ENCODE results near the gene HPN.

- TF ChIP-seq POLR2AphosphoS5 (IDR thresholded peaks at IDR 0.05; ENCODE audit: low read depth) = no peak
- TF ChIP-seq, protein P1, sequence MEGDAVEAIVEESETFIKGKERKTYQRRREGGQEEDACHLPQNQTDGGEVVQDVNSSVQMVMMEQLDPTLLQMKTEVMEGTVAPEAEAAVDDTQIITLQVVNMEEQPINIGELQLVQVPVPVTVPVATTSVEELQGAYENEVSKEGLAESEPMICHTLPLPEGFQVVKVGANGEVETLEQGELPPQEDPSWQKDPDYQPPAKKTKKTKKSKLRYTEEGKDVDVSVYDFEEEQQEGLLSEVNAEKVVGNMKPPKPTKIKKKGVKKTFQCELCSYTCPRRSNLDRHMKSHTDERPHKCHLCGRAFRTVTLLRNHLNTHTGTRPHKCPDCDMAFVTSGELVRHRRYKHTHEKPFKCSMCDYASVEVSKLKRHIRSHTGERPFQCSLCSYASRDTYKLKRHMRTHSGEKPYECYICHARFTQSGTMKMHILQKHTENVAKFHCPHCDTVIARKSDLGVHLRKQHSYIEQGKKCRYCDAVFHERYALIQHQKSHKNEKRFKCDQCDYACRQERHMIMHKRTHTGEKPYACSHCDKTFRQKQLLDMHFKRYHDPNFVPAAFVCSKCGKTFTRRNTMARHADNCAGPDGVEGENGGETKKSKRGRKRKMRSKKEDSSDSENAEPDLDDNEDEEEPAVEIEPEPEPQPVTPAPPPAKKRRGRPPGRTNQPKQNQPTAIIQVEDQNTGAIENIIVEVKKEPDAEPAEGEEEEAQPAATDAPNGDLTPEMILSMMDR (conservative IDR thresholded peaks at IDR 0.05; ENCODE audit: low read depth in 2 of 2) = no peak
- TF ChIP-seq ZNF114 (CRISPR knock-in tag; IDR thresholded peaks at IDR 0.05) = no peak
- no peak for TF ChIP-seq EZH2 (IDR thresholded peaks at IDR 0.05; ENCODE audit: low read depth, unreplicated experiment)
- no peak for TF ChIP-seq JUNB (IDR thresholded peaks at IDR 0.05; ENCODE audit: unreplicated experiment)
- TF ChIP-seq REST (IDR thresholded peaks at IDR 0.05; ENCODE audit: unreplicated experiment) = no peak
Observed at GRCh38 chr19:35076026-35076370, 34.5 kb downstream of the HPN start.

All from GM23338 (cell line).